ENCODE results near the gene JAK2.

DNA sequence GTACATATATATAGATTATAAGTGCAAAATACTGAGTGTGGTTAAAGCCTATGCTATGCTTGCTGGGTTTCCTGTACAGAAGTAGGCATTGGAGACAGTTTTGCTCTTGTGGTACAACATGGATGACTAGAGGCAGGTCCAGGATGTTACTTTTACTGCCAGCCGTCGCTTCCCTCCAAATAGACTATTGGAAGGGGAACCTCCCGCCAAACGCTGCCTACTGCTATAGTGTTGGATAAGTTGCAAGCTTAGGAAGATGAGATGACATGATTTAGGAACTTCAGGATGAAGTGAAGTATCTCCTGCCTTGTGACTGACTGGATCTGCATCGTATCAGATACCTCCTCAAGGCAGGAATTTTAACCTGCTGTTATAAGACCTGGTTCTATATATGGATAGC, 30.9 kb downstream of the JAK2 start:
- TF ChIP-seq, protein P1, sequence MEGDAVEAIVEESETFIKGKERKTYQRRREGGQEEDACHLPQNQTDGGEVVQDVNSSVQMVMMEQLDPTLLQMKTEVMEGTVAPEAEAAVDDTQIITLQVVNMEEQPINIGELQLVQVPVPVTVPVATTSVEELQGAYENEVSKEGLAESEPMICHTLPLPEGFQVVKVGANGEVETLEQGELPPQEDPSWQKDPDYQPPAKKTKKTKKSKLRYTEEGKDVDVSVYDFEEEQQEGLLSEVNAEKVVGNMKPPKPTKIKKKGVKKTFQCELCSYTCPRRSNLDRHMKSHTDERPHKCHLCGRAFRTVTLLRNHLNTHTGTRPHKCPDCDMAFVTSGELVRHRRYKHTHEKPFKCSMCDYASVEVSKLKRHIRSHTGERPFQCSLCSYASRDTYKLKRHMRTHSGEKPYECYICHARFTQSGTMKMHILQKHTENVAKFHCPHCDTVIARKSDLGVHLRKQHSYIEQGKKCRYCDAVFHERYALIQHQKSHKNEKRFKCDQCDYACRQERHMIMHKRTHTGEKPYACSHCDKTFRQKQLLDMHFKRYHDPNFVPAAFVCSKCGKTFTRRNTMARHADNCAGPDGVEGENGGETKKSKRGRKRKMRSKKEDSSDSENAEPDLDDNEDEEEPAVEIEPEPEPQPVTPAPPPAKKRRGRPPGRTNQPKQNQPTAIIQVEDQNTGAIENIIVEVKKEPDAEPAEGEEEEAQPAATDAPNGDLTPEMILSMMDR (IDR thresholded peaks at IDR 0.05) = no peak
- no peak for TF ChIP-seq POLR2A (IDR thresholded peaks at IDR 0.05)

Measured in body of pancreas (tissue), 4 donors.